GM13976 (cell line): ENCODE measurements around the gene QSOX2.

Experiments used
- DNase-seq: peaks from one replicate; pipeline ENCODE4 v3.0.0; 2012; ENCODE audit warnings: low spot score
- CTCF ChIP-seq: IDR thresholded peaks from 2 replicates; pipeline ENCODE4 v1.5.1; 2012; ENCODE audit warnings: borderline replicate concordance, mild to moderate bottlenecking; ENCODE audit not compliant: insufficient read depth; ENCODE audit errors: extremely low read depth, missing control alignments, control extremely low read depth
- in situ Hi-C: fragments of 300-500 bp; cut with MboI; formaldehyde crosslinking; loops from one replicate; pipeline ENCODE4 v1.12.0; 2022; ENCODE audit warnings: low sequenced_read_pairs, mixed read lengths, inconsistent platforms; ENCODE audit not compliant: unreplicated experiment

Gene QSOX2

GRCh38 chr9:136292026-136292538 is 46.5 kb upstream of the QSOX2 start:
- in situ Hi-C loops = no loop called here
- no peak for TF ChIP-seq CTCF
- DNase-seq = no peak

- TF ChIP-seq CTCF = no peak
- DNase-seq = no peak
- in situ Hi-C loops = no loop called here
Measured at GRCh38 chr9:136291306-136292025, 45.9 kb upstream of the QSOX2 start.

- no peak for DNase-seq
- no peak for TF ChIP-seq CTCF
- in situ Hi-C loops = no loop called here
Measured at GRCh38 chr9:136290508-136291000, 44.9 kb upstream of the QSOX2 start.

- DNase-seq = no peak
- in situ Hi-C loops = loop anchor here (10.0 kb wide), 1 partner anchor 115 kb away; no protein-coding TSS in a partner anchor
- no peak for TF ChIP-seq CTCF
Measured at GRCh38 chr9:136289651-136290507, 44.3 kb upstream of the QSOX2 start.

- in situ Hi-C loops = loop anchor here (10.0 kb wide), 1 partner anchor 113 kb away; no protein-coding TSS in a partner anchor
- no peak for DNase-seq
- no peak for TF ChIP-seq CTCF
Measured at GRCh38 chr9:136287960-136288753, 42.5 kb upstream of the QSOX2 start.

GRCh38 chr9:136286987-136287379 is 41.4 kb upstream of the QSOX2 start:
- TF ChIP-seq CTCF = no peak
- in situ Hi-C loops = loop anchor here (10.0 kb wide), 1 partner anchor 112 kb away; no protein-coding TSS in a partner anchor
- DNase-seq = no peak
